ENCODE measurements around the gene NOM1.

DNA sequence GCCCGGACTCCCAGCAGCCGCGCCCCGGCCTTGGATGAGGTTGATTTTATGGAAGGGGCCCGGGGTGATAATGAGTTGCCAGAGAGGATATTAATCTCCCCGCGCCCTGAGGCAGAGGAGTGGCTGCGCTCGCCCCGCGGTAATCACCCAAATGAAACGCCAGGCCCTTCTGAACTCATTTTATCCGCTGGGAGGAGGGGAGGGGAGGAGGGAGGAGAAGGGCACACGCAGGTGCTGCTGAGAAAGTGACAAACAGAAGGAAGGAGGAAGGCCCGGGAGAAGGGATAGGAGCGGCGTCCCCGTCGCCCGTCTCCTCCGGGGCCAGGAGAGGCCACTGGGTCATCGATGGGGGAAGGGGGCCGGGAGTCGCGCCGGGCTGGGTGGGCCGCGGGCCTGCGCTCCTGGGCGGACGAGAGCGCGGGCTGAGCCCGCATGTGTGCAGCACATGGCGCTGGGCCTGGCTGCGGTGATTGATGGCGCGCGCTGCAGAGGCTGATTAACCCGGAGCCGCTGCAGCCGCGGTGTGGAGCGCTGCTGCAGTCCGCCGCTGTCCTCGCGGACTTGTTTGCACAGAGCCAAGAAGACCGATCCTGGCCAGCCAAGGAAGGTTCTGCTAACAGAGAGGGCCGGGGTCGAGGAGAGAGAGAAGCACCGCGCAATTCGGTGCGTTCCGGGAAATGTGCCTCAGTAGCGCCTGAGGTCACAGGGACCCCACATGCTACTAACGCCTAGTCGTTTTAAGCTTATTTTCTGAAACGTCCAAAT lies 54.4 kb downstream of the NOM1 start:
- TF ChIP-seq, protein P1, sequence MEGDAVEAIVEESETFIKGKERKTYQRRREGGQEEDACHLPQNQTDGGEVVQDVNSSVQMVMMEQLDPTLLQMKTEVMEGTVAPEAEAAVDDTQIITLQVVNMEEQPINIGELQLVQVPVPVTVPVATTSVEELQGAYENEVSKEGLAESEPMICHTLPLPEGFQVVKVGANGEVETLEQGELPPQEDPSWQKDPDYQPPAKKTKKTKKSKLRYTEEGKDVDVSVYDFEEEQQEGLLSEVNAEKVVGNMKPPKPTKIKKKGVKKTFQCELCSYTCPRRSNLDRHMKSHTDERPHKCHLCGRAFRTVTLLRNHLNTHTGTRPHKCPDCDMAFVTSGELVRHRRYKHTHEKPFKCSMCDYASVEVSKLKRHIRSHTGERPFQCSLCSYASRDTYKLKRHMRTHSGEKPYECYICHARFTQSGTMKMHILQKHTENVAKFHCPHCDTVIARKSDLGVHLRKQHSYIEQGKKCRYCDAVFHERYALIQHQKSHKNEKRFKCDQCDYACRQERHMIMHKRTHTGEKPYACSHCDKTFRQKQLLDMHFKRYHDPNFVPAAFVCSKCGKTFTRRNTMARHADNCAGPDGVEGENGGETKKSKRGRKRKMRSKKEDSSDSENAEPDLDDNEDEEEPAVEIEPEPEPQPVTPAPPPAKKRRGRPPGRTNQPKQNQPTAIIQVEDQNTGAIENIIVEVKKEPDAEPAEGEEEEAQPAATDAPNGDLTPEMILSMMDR (IDR thresholded peaks at IDR 0.05), result no peak
- no peak for TF ChIP-seq SIN3A (IDR thresholded peaks at IDR 0.05; ENCODE audit: borderline replicate concordance, insufficient read depth, low read depth, low read length)
- no peak for TF ChIP-seq POLR2AphosphoS5 (IDR thresholded peaks at IDR 0.05; ENCODE audit: low read depth, low read length)
- TF ChIP-seq, protein P2, sequence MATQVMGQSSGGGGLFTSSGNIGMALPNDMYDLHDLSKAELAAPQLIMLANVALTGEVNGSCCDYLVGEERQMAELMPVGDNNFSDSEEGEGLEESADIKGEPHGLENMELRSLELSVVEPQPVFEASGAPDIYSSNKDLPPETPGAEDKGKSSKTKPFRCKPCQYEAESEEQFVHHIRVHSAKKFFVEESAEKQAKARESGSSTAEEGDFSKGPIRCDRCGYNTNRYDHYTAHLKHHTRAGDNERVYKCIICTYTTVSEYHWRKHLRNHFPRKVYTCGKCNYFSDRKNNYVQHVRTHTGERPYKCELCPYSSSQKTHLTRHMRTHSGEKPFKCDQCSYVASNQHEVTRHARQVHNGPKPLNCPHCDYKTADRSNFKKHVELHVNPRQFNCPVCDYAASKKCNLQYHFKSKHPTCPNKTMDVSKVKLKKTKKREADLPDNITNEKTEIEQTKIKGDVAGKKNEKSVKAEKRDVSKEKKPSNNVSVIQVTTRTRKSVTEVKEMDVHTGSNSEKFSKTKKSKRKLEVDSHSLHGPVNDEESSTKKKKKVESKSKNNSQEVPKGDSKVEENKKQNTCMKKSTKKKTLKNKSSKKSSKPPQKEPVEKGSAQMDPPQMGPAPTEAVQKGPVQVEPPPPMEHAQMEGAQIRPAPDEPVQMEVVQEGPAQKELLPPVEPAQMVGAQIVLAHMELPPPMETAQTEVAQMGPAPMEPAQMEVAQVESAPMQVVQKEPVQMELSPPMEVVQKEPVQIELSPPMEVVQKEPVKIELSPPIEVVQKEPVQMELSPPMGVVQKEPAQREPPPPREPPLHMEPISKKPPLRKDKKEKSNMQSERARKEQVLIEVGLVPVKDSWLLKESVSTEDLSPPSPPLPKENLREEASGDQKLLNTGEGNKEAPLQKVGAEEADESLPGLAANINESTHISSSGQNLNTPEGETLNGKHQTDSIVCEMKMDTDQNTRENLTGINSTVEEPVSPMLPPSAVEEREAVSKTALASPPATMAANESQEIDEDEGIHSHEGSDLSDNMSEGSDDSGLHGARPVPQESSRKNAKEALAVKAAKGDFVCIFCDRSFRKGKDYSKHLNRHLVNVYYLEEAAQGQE (IDR thresholded peaks at IDR 0.05; ENCODE audit: insufficient read depth in 1 of 2, low read depth in 2 of 2, low read length in 1 of 2), result no peak
- no peak for TF ChIP-seq TCF7L2 (IDR thresholded peaks at IDR 0.05; ENCODE audit: low read depth, low read length)

Measured in Panc1 (cell line).